ACC112 (cell line): ENCODE data around the gene NAPA.

Source experiments
- H2AFZ ChIP-seq: fragments of 200-600 bp; sonication (generic); one replicate; pipeline ENCODE4 v1.6.0; 2017; ENCODE audit warnings: antibody characterized with exemption, low read length; ENCODE audit not compliant: unreplicated experiment
- H3K27ac ChIP-seq: fragments of 200-600 bp; sonication (generic); 2 replicates; pipeline ENCODE4 v1.5.1; 2014; ENCODE audit warnings: low read depth, mild to moderate bottlenecking, antibody characterized with exemption, low read length, moderate library complexity
- H3K27me3 ChIP-seq: fragments of 200-600 bp; sonication (generic); 2 replicates; pipeline ENCODE4 v1.6.1; 2014; ENCODE audit warnings: mild to moderate bottlenecking, antibody characterized with exemption, low read length, moderate library complexity, mixed read lengths; ENCODE audit not compliant: insufficient read depth
- H3K36me3 ChIP-seq: fragments of 200-600 bp; sonication (generic); 2 replicates; pipeline ENCODE4 v1.6.1; 2016; ENCODE audit warnings: mild to moderate bottlenecking, antibody characterized with exemption, low read length, moderate library complexity, mixed read lengths; ENCODE audit not compliant: insufficient read depth
- H3K4me1 ChIP-seq: fragments of 200-600 bp; sonication (generic); one replicate; pipeline ENCODE4 v1.6.1; 2016; ENCODE audit warnings: low read length, mixed read lengths; ENCODE audit not compliant: insufficient read depth, unreplicated experiment, control insufficient read depth
- H3K4me3 ChIP-seq: fragments of 200-600 bp; sonication (generic); 2 replicates; pipeline ENCODE4 v1.5.1; 2014; ENCODE audit warnings: mild to moderate bottlenecking, low read depth, low read length
- H3K79me2 ChIP-seq: fragments of 200-600 bp; sonication (generic); one replicate; pipeline ENCODE4 v1.6.0; 2016; ENCODE audit warnings: low read length; ENCODE audit not compliant: control insufficient read depth, unreplicated experiment, insufficient read depth

NAPA gene

DNA sequence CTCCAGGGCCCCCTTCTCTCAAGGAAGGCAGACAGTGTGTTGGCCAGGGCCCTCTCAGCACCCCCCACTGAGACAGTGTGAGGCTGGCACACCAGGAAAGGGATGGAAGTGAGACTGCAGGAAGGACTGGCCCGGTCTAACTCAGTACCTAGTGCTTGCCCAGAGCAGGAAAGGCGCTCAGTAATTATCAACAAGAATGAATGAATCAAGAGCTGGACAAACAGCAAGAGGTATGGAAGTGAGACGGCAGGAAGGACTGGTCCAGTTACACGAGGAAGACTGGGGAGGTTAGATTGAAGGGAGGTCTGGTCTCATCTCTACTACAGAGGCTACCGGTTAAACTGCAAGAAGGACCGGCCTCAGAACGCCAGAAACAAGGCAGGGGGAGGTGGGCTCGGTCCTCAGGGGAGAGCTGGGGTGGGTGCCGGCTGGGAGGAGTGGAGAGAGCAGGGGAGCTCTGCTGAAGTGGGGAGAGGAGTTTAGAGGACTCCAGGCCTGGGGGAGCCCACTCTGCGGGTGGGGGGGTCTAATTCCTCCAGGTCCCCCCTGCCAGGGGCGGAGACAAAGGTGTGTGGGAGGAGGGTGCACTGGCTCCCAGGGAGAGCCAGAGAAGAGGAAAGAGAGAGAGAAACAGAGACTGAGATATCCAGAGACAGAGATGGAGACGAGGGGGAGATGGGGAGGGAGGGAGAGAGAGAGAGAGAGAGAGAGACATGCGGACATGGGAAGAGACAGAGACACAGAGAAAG, 44.2 kb downstream of the NAPA start:
- Histone ChIP-seq H3K4me3 (no peak overlapping the region), H3K27ac (no peak overlapping the region), H3K27me3 (peaks cover 43% of the 10 kb centered on the region), H2AFZ (no peak overlapping the region), H3K36me3 (no peaks in the 10 kb centered on the region), H3K4me1 (no peaks in the 10 kb centered on the region), H3K79me2 (no peaks in the 10 kb centered on the region)

DNA sequence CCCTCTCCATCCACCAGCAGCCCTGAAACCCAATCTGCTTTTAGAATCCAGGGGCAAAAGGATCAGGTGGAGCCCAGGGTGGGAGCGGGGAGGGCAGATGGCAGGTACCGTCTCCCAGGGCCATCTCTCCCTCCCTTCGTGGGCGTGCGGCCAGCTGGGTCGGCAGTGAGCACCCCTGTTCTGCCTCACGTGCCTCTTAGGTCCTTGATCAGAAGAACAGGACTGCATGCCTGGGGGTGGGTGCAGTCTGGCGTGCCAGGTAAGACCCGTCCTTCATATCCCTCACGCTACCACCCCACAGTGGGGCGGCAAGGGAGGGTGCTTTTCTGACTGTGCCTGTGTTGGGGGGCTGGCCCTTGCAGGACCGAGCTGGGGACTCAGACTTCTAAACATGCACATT, 45.1 kb downstream of the NAPA start:
- no peaks in the 10 kb centered on the region for H3K36me3 ChIP-seq
- peaks cover 52% of the 10 kb centered on the region for H3K27me3 ChIP-seq
- no peak overlapping the region for H3K27ac ChIP-seq
- no peaks in the 10 kb centered on the region for H3K79me2 ChIP-seq
- H2AFZ ChIP-seq: no peak overlapping the region
- H3K4me3 ChIP-seq: no peak overlapping the region
- no peaks in the 10 kb centered on the region for H3K4me1 ChIP-seq

DNA sequence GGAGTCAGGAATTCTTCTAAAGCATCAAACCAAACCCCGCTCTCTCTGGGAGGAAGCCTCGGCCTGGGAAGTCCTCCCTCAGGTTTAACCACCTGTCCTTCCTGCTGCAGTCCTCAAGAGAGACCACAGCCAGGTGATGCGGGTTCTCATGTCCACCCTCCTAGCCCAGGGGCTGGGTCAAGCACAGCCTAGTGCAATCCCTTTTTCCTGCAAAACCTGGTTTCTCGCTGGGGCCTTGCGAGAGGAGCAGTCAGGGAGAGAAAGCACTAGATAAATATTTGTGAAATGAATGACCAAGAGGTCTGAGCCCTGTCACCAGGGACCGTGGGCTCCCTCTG, 45.5 kb downstream of the NAPA start:
- H3K4me1 ChIP-seq: no peaks in the 10 kb centered on the region
- no peak overlapping the region for H3K4me3 ChIP-seq
- no peaks in the 10 kb centered on the region for H3K79me2 ChIP-seq
- no peaks in the 10 kb centered on the region for H3K36me3 ChIP-seq
- H2AFZ ChIP-seq: no peak overlapping the region
- no peak overlapping the region for H3K27ac ChIP-seq
- peaks cover 56% of the 10 kb centered on the region for H3K27me3 ChIP-seq

DNA sequence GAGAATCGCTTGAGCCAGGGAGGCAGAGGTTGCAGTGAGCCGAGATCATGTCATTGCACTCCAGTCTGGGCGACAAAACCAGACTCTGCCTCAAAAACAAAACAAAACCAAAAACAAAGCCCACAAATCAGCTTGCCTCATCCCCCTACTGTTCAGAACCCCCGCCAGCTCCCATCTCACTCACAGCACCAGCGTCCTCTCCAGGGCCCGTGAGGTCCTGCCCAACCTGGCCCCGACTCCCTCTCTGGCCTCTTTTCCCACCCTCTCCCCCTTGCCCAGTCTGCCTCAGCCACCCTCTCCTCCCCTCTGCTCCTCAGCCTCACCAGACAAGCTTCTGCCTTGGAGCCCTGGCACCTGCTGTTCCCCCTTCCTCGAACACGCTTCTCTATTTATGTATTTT, 46.9 kb downstream of the NAPA start:
- H3K36me3 ChIP-seq: no peaks in the 10 kb centered on the region
- H3K27me3 ChIP-seq: peaks cover 59% of the 10 kb centered on the region
- H3K79me2 ChIP-seq: no peaks in the 10 kb centered on the region
- H3K4me1 ChIP-seq: no peaks in the 10 kb centered on the region
- H3K27ac ChIP-seq: no peak overlapping the region
- no peak overlapping the region for H2AFZ ChIP-seq
- H3K4me3 ChIP-seq: no peak overlapping the region

DNA sequence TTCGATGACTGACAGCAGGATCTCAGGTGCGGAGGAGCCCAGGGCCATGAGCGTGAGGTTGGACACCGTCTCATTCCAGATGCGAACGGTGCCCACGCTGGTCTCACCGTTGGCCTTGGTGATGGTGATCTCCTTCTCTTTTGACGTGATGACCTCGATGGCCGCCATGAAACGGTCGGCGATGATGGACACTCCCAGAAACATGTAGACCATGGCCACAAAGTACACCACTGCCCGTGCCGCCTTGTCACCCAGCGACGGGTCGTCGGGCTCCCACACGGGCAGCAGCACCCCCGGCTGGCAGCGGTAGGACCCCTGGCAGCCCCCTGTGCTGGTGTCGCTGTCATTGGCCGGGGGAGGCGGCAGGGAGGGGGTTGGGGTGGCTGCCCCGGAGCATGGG, 48.9 kb downstream of the NAPA start:
- no peaks in the 10 kb centered on the region for H3K4me1 ChIP-seq
- no peak overlapping the region for H3K4me3 ChIP-seq
- no peaks in the 10 kb centered on the region for H3K36me3 ChIP-seq
- H3K79me2 ChIP-seq: no peaks in the 10 kb centered on the region
- H3K27me3 ChIP-seq: peaks cover 47% of the 10 kb centered on the region
- no peak overlapping the region for H2AFZ ChIP-seq
- H3K27ac ChIP-seq: no peak overlapping the region

DNA sequence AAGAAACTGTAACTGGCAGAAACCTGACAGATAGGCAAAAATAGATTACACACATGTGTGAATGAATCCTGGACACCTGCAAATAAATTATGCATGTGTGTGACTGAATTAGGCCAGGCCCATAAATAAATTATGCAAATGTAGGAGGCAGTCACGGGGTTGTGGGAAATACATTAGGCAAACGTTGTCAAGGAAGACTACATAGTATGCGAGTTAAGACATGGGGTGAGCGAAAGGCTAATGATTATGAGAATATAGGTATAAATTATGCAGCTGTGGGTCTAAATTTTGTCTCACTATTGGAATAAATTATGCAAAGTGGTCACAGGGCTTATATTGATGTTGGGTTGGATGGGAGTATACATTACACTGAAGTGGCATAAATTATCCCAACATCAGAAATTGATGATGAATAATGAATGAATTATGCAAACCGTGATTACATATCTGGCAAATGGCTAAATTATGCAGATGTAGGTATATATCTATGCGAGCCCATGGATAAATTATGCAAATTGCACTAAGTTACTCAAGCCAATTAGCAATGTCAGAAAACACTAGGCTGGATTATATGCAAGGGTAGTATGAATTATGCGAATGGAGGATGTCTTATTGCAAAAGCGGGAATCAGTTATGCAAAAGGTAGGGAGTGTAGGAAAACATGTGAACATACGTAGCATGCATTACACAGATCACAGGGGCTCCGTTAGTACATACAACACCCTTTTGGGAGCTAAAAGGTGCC, 50.0 kb downstream of the NAPA start:
- Histone ChIP-seq H3K4me3 (no peak overlapping the region), H3K27me3 (peaks cover 37% of the 10 kb centered on the region), H3K36me3 (no peaks in the 10 kb centered on the region), H3K79me2 (no peaks in the 10 kb centered on the region), H3K4me1 (no peaks in the 10 kb centered on the region), H3K27ac (no peak overlapping the region), H2AFZ (no peak overlapping the region)

DNA sequence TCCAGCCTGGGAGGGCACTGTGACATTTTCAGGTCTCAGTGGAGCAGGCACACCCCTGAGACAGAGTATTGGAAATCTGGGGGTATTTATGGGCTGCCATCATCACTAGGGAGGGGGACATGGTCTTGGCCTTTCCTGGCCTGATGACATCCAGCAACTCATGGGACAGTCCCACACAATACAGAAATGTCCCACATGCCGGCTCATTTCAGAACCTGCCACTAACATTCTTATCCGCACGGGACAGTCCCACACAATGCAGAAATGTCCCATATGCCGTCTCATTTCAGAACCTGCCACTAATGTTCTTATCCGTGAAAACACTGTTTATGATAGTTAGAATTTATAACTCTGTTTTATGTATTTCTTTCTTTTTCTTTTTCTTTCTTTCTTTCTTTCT, 53.0 kb downstream of the NAPA start:
- Histone ChIP-seq H3K36me3 (no peaks in the 10 kb centered on the region), H3K4me1 (no peaks in the 10 kb centered on the region), H3K27me3 (peaks cover 48% of the 10 kb centered on the region), H3K27ac (no peak overlapping the region), H2AFZ (no peak overlapping the region), H3K79me2 (no peaks in the 10 kb centered on the region), H3K4me3 (no peak overlapping the region)

DNA sequence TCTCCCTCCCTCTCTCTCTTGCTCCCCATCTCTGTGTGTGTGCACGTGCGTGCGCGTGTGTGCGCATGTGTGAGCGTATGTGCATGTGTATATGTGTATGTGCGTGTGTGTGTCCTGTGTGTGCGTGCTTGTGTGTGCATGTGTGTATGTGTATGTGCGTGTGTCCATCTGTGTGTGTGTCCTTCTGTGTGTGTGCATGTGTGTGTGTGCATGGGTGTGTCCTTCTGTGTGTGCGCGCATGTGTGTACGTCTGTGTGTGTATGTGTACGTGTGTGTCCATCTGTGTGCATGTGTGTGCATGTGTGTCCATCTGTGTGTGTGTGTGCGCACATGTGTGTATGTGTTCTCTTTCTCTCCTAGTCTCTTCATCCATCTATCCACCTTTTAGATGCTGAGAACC, 55.4 kb downstream of the NAPA start:
- Histone ChIP-seq H3K27ac (no peak overlapping the region), H3K36me3 (no peaks in the 10 kb centered on the region), H2AFZ (no peak overlapping the region), H3K27me3 (peaks cover 52% of the 10 kb centered on the region), H3K79me2 (no peaks in the 10 kb centered on the region), H3K4me3 (no peak overlapping the region), H3K4me1 (no peaks in the 10 kb centered on the region)

DNA sequence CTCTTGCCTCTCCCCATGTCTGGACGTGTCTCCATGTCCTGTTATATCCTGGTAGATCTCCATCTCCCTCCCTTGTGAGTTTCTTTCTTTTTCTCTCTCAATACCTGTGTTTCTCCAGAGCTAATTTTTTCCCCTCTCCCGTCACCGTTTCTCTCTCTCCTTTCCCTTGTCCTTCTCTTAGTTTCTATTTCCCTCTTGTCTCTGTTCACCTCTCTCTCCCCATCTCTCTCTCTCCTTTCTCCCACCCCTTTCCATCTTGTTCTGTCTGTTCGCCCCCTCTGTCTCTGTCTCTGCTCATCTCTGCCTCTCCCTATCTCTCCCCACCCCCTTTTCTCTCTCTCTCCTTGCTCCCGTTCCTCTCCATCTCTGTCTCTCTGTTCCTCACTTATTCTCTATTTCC, 56.2 kb downstream of the NAPA start:
- no peak overlapping the region for H2AFZ ChIP-seq
- no peak overlapping the region for H3K27ac ChIP-seq
- no peaks in the 10 kb centered on the region for H3K36me3 ChIP-seq
- H3K27me3 ChIP-seq: peaks cover 48% of the 10 kb centered on the region
- H3K4me3 ChIP-seq: no peak overlapping the region
- H3K79me2 ChIP-seq: no peaks in the 10 kb centered on the region
- no peaks in the 10 kb centered on the region for H3K4me1 ChIP-seq

DNA sequence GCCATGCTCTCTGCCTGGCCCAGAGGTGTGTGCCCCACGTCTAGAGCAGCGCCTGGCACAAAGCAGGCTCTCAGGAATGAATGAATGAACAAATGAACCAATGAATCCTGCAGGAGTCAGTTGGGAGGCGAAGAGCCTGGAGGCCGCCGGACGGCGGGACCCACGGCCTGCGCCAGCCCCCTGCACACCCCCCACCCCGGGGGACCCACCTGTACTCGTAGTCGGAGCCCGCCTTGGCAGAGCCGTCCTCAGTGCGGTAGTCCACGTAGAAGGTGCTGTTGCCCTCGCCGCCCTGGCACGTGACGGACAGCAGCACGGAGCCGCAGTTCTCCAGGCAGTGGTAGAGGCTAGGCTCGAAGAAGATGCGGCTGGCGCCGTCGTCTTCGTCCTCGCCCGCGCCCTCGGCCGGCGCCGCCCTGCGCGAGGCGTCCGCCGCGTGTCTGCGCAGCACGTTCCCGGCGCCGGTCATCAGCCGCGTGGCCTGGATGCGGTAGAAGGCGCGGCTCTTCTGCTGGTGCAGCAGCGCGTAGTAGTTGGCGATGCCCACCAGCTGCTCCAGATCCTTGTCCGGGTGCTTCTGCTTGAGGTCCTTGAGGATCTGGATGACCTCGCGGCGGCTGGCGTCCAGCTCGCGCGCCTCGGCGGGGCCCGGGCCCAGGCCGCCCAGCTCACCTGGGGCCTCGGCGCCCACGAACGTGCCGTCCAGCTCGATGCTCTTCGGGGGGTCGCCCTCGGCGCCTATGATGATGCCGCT, 58.0 kb downstream of the NAPA start:
- no peak overlapping the region for H2AFZ ChIP-seq
- no peak overlapping the region for H3K4me3 ChIP-seq
- H3K27ac ChIP-seq: no peak overlapping the region
- H3K27me3 ChIP-seq: peaks cover 52% of the 10 kb centered on the region
- no peaks in the 10 kb centered on the region for H3K79me2 ChIP-seq
- no peaks in the 10 kb centered on the region for H3K4me1 ChIP-seq
- H3K36me3 ChIP-seq: no peaks in the 10 kb centered on the region
